NOMO-1 treated with DMSO at 0.1 percent for 48 hours (cell line): ENCODE data around the gene CDIPT.
"Not testable (repeated sequence)": the region's sequence is repeated elsewhere in the genome, so short reads cannot be mapped to it uniquely, and the experiment has no call there.

Experiments
- DNase-seq: peaks from one replicate; lab custom pipeline; 2025; ENCODE audit not compliant: unreplicated experiment; lab: John Stamatoyannopoulos, UW

CDIPT gene

GRCh38 chr16:29862884-29863668 lies at the start of gene CDIPT:
TSS of gene CDIPT (minus strand) at chr16:29863226. CDS start at chr16:29862857, 369 bp downstream.
- peak; percentile 97 for DNase-seq

- no peak for DNase-seq
Measured at GRCh38 chr16:29912087-29912486, 49.1 kb upstream of the CDIPT start.

GRCh38 chr16:29911676-29912010 lies 48.6 kb upstream of the CDIPT start:
- DNase-seq, result no peak

GRCh38 chr16:29910819-29911675 lies 48.0 kb upstream of the CDIPT start:
- DNase-seq, result no peak

- DNase-seq, result not testable (repeated sequence)
Measured at GRCh38 chr16:29909851-29910250, 46.8 kb upstream of the CDIPT start.

GRCh38 chr16:29909391-29909790 lies 46.4 kb upstream of the CDIPT start:
- DNase-seq, result peak; percentile 79

GRCh38 chr16:29908719-29909220 lies 45.7 kb upstream of the CDIPT start:
- DNase-seq, result no peak

GRCh38 chr16:29907973-29908372 lies 44.9 kb upstream of the CDIPT start:
- no peak for DNase-seq

- DNase-seq, result no peak
Measured at GRCh38 chr16:29906520-29907244, 43.7 kb upstream of the CDIPT start.

GRCh38 chr16:29905668-29906067 lies 42.6 kb upstream of the CDIPT start:
- no peak for DNase-seq

- no peak for DNase-seq
Measured at GRCh38 chr16:29904947-29905346, 41.9 kb upstream of the CDIPT start.

GRCh38 chr16:29903590-29903989 lies 40.6 kb upstream of the CDIPT start:
- DNase-seq, result no peak

GRCh38 chr16:29901607-29901945 lies 38.5 kb upstream of the CDIPT start:
- DNase-seq, result no peak

- DNase-seq, result no peak
Measured at GRCh38 chr16:29900888-29901606, 38.0 kb upstream of the CDIPT start.

GRCh38 chr16:29900102-29900887 lies 37.3 kb upstream of the CDIPT start, which contains the start of gene ASPHD1:
TSS of gene ASPHD1 (plus strand) at chr16:29900488. CDS start at chr16:29900972, 484 bp downstream.
- peak; percentile 54 for DNase-seq

- DNase-seq, result peak; percentile 71
Measured at GRCh38 chr16:29899516-29900101, 36.6 kb upstream of the CDIPT start, which contains the start of gene SEZ6L2. TSS of gene SEZ6L2 (minus strand) at chr16:29899550. CDS start at chr16:29899019, 531 bp downstream.

- no peak for DNase-seq
Measured at GRCh38 chr16:29898804-29899515, 35.9 kb upstream of the CDIPT start.

GRCh38 chr16:29898135-29898803 lies 35.2 kb upstream of the CDIPT start:
- no peak for DNase-seq
